Nephron (organoid): Measurements from ENCODE around the gene RBBP8NL.

ENCODE experiments used
- H3K27ac Mint-ChIP-seq, 3 experiments: 2 replicates each; pipeline ENCODE4 v1.8.0; 2020; ENCODE audit warnings: mixed read lengths in 3 of 3, mild to moderate bottlenecking in 2 of 3, moderate library complexity in 1 of 3
- H3K27me3 Mint-ChIP-seq: 2 replicates; pipeline ENCODE4 v1.8.0; 2021; ENCODE audit warnings: low read depth, mild to moderate bottlenecking, moderate library complexity, mixed read lengths
- H3K36me3 Mint-ChIP-seq: 2 replicates; pipeline ENCODE4 v1.8.0; 2020; ENCODE audit warnings: low read depth, mixed read lengths
- H3K4me1 Mint-ChIP-seq: 2 replicates; pipeline ENCODE4 v1.8.0; 2020; ENCODE audit warnings: mixed read lengths
- H3K4me3 Mint-ChIP-seq, 3 experiments: 2 replicates each; pipeline ENCODE4 v1.8.0; 2020; ENCODE audit warnings: mild to moderate bottlenecking in 3 of 3, mixed read lengths in 3 of 3, moderate library complexity in 2 of 3
- H3K9me3 Mint-ChIP-seq: 2 replicates; pipeline ENCODE4 v1.8.0; 2020; ENCODE audit warnings: mixed read lengths
- TF ChIP-seq, protein P1 (sequence below), 3 experiments: fragments of 200-600 bp; sonication (generic); IDR thresholded peaks; one replicate each; pipeline ENCODE4 v1.5.0; 2021; ENCODE audit warnings: antibody characterized with exemption in 3 of 3; ENCODE audit not compliant: unreplicated experiment in 3 of 3

The RBBP8NL gene

DNA sequence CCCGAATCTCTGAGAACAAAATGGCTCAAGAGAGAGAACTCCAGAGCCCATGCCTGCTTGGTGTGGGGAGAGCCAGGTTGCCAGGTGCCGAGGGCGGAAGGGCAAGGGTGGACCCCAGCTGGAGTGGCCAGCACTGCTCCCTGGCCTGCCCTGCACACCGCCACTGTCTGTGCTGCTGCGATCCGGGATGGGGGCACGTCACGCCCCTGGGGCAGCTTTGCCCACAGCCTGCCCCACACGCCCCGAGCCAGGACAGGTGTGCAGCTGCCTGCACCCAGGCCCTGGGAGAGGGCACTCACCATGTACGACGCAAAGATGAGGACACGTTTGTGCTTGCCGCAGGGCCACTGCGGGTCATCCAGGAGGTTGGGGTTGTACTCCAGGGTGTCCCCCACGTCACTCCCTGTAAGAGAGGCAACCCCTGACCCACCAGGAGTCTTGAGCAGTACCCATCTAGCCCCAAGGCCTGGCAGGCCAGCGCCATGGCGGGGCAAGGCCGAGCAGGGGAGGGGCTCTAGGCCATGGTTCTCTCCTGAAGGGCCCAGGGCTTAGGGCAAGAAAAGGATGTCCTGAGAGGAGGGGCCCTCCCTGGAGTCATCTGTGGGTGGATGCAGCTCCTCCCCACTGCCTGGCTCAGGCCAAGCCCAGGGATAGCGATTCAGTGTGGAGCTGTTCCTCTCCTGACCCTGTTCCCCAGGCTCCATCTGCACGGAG lies 34.6 kb downstream of the RBBP8NL start:
- no peak overlapping the region for H3K4me3 Mint-ChIP-seq
- peaks cover 25% of the 10 kb centered on the region for H3K36me3 Mint-ChIP-seq
- H3K4me1 Mint-ChIP-seq = peaks cover 16% of the 10 kb centered on the region
- TF ChIP-seq, protein P1, sequence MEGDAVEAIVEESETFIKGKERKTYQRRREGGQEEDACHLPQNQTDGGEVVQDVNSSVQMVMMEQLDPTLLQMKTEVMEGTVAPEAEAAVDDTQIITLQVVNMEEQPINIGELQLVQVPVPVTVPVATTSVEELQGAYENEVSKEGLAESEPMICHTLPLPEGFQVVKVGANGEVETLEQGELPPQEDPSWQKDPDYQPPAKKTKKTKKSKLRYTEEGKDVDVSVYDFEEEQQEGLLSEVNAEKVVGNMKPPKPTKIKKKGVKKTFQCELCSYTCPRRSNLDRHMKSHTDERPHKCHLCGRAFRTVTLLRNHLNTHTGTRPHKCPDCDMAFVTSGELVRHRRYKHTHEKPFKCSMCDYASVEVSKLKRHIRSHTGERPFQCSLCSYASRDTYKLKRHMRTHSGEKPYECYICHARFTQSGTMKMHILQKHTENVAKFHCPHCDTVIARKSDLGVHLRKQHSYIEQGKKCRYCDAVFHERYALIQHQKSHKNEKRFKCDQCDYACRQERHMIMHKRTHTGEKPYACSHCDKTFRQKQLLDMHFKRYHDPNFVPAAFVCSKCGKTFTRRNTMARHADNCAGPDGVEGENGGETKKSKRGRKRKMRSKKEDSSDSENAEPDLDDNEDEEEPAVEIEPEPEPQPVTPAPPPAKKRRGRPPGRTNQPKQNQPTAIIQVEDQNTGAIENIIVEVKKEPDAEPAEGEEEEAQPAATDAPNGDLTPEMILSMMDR (IDR thresholded peaks at IDR 0.05; ENCODE audit: unreplicated experiment in 3 of 3) = no peak
- no peaks in the 10 kb centered on the region for H3K9me3 Mint-ChIP-seq
- no peak overlapping the region for H3K27ac Mint-ChIP-seq
- no peaks in the 10 kb centered on the region for H3K27me3 Mint-ChIP-seq

DNA sequence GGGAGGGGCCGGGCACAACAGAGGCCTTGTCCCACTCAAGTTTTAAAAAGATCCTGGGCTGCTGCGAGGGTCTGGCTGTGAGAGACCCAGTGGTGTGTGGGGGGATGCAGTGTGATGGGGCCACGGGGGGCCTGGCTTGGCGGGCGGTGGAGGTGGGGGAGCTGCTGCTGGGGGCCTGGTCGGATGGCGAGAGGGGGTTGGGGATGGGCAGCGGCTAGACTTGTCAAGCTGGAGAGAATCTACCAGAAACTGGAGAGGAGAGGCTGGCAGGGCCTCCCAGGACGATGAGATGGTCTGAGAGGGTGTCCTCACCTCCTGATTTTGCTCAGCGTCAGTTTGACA lies 35.3 kb downstream of the RBBP8NL start:
- Mint-ChIP-seq H3K27me3 (no peaks in the 10 kb centered on the region), H3K27ac (no peak overlapping the region), H3K4me3 (no peak overlapping the region), H3K36me3 (peaks cover 28% of the 10 kb centered on the region), H3K9me3 (no peaks in the 10 kb centered on the region), H3K4me1 (peaks cover 21% of the 10 kb centered on the region)
- TF ChIP-seq, protein P1 (IDR thresholded peaks at IDR 0.05; ENCODE audit: unreplicated experiment in 3 of 3) = no peak

DNA sequence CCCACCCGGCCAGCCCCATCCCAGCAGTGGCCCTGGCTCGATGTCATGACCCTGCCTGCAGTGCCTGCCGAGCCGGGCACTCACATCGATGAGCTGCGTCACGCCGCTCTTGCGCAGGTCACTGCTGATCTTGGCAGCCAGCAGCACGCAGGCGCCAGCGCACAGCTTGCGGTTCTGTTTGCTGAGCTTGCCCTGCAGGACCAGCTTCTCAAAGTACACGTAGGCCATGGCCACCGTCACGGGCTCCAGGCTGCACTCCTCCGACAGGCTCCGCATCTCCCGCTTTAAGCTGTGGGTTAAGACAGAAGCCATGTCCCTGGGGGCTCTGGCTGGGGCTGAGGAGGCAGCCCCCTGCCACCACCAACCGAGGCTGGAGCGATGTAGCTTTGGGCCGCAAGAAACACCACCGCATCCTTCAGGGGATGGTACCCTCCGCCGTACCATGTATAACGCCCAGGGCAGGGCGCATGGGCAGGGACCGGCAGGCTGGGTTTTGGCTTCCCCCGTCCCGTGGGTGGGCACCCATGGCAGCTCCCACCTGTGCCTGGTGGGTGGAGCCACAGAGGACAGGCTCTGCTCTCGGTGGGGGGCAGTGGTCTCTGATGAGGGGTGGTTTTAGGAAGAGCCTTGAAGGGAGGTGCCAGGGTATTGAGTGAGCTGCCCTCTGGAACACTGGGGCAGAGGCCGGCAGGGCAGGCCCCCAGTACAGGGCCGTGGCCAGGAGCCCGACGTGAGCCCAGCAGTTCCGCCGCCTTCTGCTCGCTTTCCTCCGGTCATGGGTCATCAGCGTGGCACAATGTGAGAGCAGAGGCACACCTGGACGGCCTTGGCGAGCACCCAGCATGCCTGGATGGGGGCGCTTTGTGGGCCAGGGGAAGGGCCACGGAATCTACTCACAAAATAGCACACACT lies 35.9 kb downstream of the RBBP8NL start:
- Mint-ChIP-seq H3K27ac (no peak overlapping the region), H3K27me3 (no peaks in the 10 kb centered on the region), H3K36me3 (peaks cover 28% of the 10 kb centered on the region), H3K4me3 (no peak overlapping the region), H3K9me3 (no peaks in the 10 kb centered on the region), H3K4me1 (peaks cover 21% of the 10 kb centered on the region)
- TF ChIP-seq, protein P1 (IDR thresholded peaks at IDR 0.05; ENCODE audit: unreplicated experiment in 3 of 3) = no peak

DNA sequence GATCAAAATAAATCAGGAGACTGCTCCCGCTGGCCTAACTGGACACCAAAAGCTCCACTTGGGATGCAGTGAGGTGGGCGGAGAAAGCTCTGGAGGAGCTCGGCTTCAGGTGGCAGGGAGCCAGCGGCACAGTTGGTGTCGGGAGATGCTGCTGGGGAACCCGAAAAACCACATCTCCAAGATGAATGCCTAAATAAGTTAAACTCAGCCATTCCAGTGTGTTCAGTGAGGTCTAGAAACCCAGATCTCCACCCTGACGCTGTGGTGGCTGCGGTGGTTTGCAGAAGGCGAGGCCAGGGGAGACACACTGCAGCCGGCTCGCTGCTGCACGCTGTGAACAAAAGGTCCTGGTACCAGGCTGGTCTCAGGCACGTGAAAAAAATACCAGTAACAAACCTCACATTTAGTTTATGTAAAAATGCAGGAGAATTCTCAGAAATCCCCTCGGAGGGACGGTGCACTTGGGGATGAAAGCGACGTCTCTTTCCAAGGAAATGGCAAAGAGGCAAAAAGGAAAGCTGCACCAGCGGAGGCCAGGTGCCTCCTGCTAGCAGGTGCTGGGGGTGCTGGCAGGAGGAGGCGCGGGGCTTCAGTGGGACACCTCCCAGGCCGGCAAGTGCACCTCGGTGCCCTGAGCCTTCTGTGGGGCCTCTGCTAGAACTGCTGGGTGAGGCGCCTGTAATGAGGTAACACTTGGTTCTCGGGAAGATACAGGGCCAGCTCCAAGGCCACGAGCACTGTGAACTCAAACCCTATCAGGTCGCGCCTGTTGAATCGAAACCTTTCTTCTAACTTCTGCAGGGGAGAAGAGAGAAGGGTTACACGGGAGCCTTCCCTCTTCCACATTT lies 36.8 kb downstream of the RBBP8NL start:
- H3K4me1 Mint-ChIP-seq = peaks cover 26% of the 10 kb centered on the region
- H3K4me3 Mint-ChIP-seq = peak overlapping the region in 2 of 3 experiments; percentile 42 to 54
- TF ChIP-seq, protein P1 (IDR thresholded peaks at IDR 0.05; ENCODE audit: unreplicated experiment in 3 of 3) = no peak
- peak overlapping the region in 1 of 3 experiments; percentile 40 for H3K27ac Mint-ChIP-seq
- H3K36me3 Mint-ChIP-seq = peaks cover 28% of the 10 kb centered on the region
- no peaks in the 10 kb centered on the region for H3K27me3 Mint-ChIP-seq
- no peaks in the 10 kb centered on the region for H3K9me3 Mint-ChIP-seq

DNA sequence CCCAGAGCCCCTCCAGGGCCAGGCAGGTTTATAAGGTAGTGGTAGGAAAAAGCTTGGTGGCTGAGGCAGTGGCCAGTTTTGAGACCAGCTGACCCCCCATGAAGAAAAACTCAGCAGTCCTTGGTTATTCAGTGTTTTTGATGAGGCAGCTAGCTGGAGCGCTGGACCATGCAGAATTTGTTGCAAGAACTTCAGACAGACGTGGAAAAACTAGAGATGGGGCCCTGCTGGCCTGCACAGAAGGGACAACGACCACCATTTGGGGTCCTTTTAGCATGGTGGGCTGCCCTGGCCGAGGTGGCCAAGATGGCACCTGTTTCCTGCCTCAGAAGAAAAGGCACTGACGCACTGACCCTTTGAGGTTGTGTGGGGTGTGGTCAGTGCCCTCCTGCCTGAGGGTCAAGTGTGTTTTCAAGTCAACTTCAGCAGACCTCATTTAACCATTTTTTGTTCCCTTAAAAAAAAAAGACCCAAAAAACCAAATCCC lies 37.7 kb downstream of the RBBP8NL start:
- H3K4me3 Mint-ChIP-seq = peak overlapping the region; percentile 40 to 95 (median 93)
- TF ChIP-seq, protein P1 (IDR thresholded peaks at IDR 0.05; ENCODE audit: unreplicated experiment in 3 of 3) = no peak
- H3K27ac Mint-ChIP-seq = no peak overlapping the region
- peaks cover 32% of the 10 kb centered on the region for H3K4me1 Mint-ChIP-seq
- no peaks in the 10 kb centered on the region for H3K9me3 Mint-ChIP-seq
- H3K36me3 Mint-ChIP-seq = peaks cover 28% of the 10 kb centered on the region
- H3K27me3 Mint-ChIP-seq = no peaks in the 10 kb centered on the region
